ENCODE measurements around the gene TXLNA.

TXLNA gene

GRCh38 chr1:32197837-32198236, 18.4 kb downstream of the TXLNA start:
- H3K27ac ChIP-seq (ENCODE audit: low read depth, low read length) = no peak overlapping the region
- H3K79me2 ChIP-seq (ENCODE audit: control insufficient read depth, insufficient read depth, low read length, unreplicated experiment) = no peaks in the 10 kb centered on the region
- H3K4me1 ChIP-seq (ENCODE audit: control insufficient read depth, insufficient read depth, low read length, unreplicated experiment) = peaks cover 38% of the 10 kb centered on the region
- H3K4me3 ChIP-seq (ENCODE audit: low read depth, low read length) = no peak overlapping the region
- peaks cover 20% of the 10 kb centered on the region; the same call in 1 of the 2 replicates for H3K36me3 ChIP-seq (ENCODE audit: insufficient read depth, low read length)
- H3K27me3 ChIP-seq (ENCODE audit: insufficient read depth, low read length) = no peaks in the 10 kb centered on the region
- H2AFZ ChIP-seq (ENCODE audit: low read length, unreplicated experiment) = no peak overlapping the region

- H2AFZ ChIP-seq (ENCODE audit: low read length, unreplicated experiment) = no peak overlapping the region
Measured at GRCh38 chr1:32198237-32199042, 19.0 kb downstream of the TXLNA start.

GRCh38 chr1:32199043-32199716, 19.7 kb downstream of the TXLNA start:
- H3K4me1 ChIP-seq (ENCODE audit: control insufficient read depth, insufficient read depth, low read length, unreplicated experiment) = peaks cover 38% of the 10 kb centered on the region
- peaks cover 12% of the 10 kb centered on the region; the same call in 1 of the 2 replicates for H3K36me3 ChIP-seq (ENCODE audit: insufficient read depth, low read length)
- peak overlapping the region; percentile 96 for H3K4me3 ChIP-seq (ENCODE audit: low read depth, low read length)
- H3K27ac ChIP-seq (ENCODE audit: low read depth, low read length) = peak overlapping the region; percentile 85; the same call in 1 of the 2 replicates
- H3K79me2 ChIP-seq (ENCODE audit: control insufficient read depth, insufficient read depth, low read length, unreplicated experiment) = no peaks in the 10 kb centered on the region
- H2AFZ ChIP-seq (ENCODE audit: low read length, unreplicated experiment) = no peak overlapping the region
- no peaks in the 10 kb centered on the region for H3K27me3 ChIP-seq (ENCODE audit: insufficient read depth, low read length)

More at GRCh38 chr1:32198237-32199042, 19.0 kb downstream of the TXLNA start:
- Histone ChIP-seq H3K79me2 (ENCODE audit: control insufficient read depth, insufficient read depth, low read length, unreplicated experiment) (no peaks in the 10 kb centered on the region), H3K4me1 (ENCODE audit: control insufficient read depth, insufficient read depth, low read length, unreplicated experiment) (peaks cover 38% of the 10 kb centered on the region), H3K27me3 (ENCODE audit: insufficient read depth, low read length) (no peaks in the 10 kb centered on the region), H3K4me3 (ENCODE audit: low read depth, low read length) (no peak overlapping the region), H3K27ac (ENCODE audit: low read depth, low read length) (no peak overlapping the region), H3K36me3 (ENCODE audit: insufficient read depth, low read length) (peaks cover 16% of the 10 kb centered on the region; the same call in 1 of the 2 replicates)

- Histone ChIP-seq H3K36me3 (ENCODE audit: insufficient read depth, low read length) (peaks cover 8% of the 10 kb centered on the region; the same call in 1 of the 2 replicates), H2AFZ (ENCODE audit: low read length, unreplicated experiment) (no peak overlapping the region), H3K27ac (ENCODE audit: low read depth, low read length) (peak overlapping the region; percentile 85), H3K4me1 (ENCODE audit: control insufficient read depth, insufficient read depth, low read length, unreplicated experiment) (peaks cover 38% of the 10 kb centered on the region), H3K4me3 (ENCODE audit: low read depth, low read length) (peak overlapping the region; percentile 96), H3K79me2 (ENCODE audit: control insufficient read depth, insufficient read depth, low read length, unreplicated experiment) (no peaks in the 10 kb centered on the region), H3K27me3 (ENCODE audit: insufficient read depth, low read length) (no peaks in the 10 kb centered on the region)
Measured at GRCh38 chr1:32199717-32200072, 20.2 kb downstream of the TXLNA start.

- peak within 1 kb of the TSS; percentile 85 for H3K27ac ChIP-seq (ENCODE audit: low read depth, low read length)
- 0 out of 2 replicates have a peak, but pooled peaks cover 4% of the 10 kb centered on the region for H3K36me3 ChIP-seq (ENCODE audit: insufficient read depth, low read length)
- H2AFZ ChIP-seq (ENCODE audit: low read length, unreplicated experiment) = peak within 1 kb of the TSS; percentile 82
- no peaks in the 10 kb centered on the region for H3K79me2 ChIP-seq (ENCODE audit: control insufficient read depth, insufficient read depth, low read length, unreplicated experiment)
- H3K4me1 ChIP-seq (ENCODE audit: control insufficient read depth, insufficient read depth, low read length, unreplicated experiment) = peaks cover 36% of the 10 kb centered on the region
- H3K27me3 ChIP-seq (ENCODE audit: insufficient read depth, low read length) = no peaks in the 10 kb centered on the region
- peak within 1 kb of the TSS; percentile 96 for H3K4me3 ChIP-seq (ENCODE audit: low read depth, low read length)
Measured at GRCh38 chr1:32200226-32201010, 20.9 kb downstream of the TXLNA start, which contains the start of gene CCDC28B. Gene CCDC28B, plus strand, starts transcription at chr1:32200595. Its CDS starts 1,341 bp downstream, at chr1:32201936.

GRCh38 chr1:32201011-32201855, 21.8 kb downstream of the TXLNA start:
- Histone ChIP-seq H3K27me3 (ENCODE audit: insufficient read depth, low read length) (no peaks in the 10 kb centered on the region), H3K4me3 (ENCODE audit: low read depth, low read length) (peak overlapping the region; percentile 96), H3K36me3 (ENCODE audit: insufficient read depth, low read length) (0 out of 2 replicates have a peak, but pooled peaks cover 4% of the 10 kb centered on the region), H2AFZ (ENCODE audit: low read length, unreplicated experiment) (no peak overlapping the region), H3K4me1 (ENCODE audit: control insufficient read depth, insufficient read depth, low read length, unreplicated experiment) (peaks cover 33% of the 10 kb centered on the region), H3K79me2 (ENCODE audit: control insufficient read depth, insufficient read depth, low read length, unreplicated experiment) (no peaks in the 10 kb centered on the region), H3K27ac (ENCODE audit: low read depth, low read length) (peak overlapping the region; percentile 85)

- Histone ChIP-seq H3K4me3 (ENCODE audit: low read depth, low read length) (peak overlapping the region; percentile 82), H3K27ac (ENCODE audit: low read depth, low read length) (no peak overlapping the region), H2AFZ (ENCODE audit: low read length, unreplicated experiment) (peak overlapping the region; percentile 69), H3K79me2 (ENCODE audit: control insufficient read depth, insufficient read depth, low read length, unreplicated experiment) (no peaks in the 10 kb centered on the region), H3K27me3 (ENCODE audit: insufficient read depth, low read length) (no peaks in the 10 kb centered on the region), H3K36me3 (ENCODE audit: insufficient read depth, low read length) (no peaks in the 10 kb centered on the region), H3K4me1 (ENCODE audit: control insufficient read depth, insufficient read depth, low read length, unreplicated experiment) (peaks cover 20% of the 10 kb centered on the region)
Measured at GRCh38 chr1:32204943-32205361, 25.5 kb downstream of the TXLNA start.

GRCh38 chr1:32205401-32206370, 26.2 kb downstream of the TXLNA start, which contains the start of gene IQCC:
Gene IQCC, plus strand, starts transcription at chr1:32205671. Its CDS starts 11 bp downstream, at chr1:32205682.
- H3K27ac ChIP-seq (ENCODE audit: low read depth, low read length) = no peak within 1 kb of the TSS
- peaks cover 18% of the 10 kb centered on the region for H3K4me1 ChIP-seq (ENCODE audit: control insufficient read depth, insufficient read depth, low read length, unreplicated experiment)
- no peaks in the 10 kb centered on the region for H3K79me2 ChIP-seq (ENCODE audit: control insufficient read depth, insufficient read depth, low read length, unreplicated experiment)
- H2AFZ ChIP-seq (ENCODE audit: low read length, unreplicated experiment) = peak within 1 kb of the TSS; percentile 69
- peak within 1 kb of the TSS; percentile 82 for H3K4me3 ChIP-seq (ENCODE audit: low read depth, low read length)
- no peaks in the 10 kb centered on the region for H3K36me3 ChIP-seq (ENCODE audit: insufficient read depth, low read length)
- H3K27me3 ChIP-seq (ENCODE audit: insufficient read depth, low read length) = no peaks in the 10 kb centered on the region

- H3K27ac ChIP-seq (ENCODE audit: low read depth, low read length) = peak overlapping the region; percentile 13; the same call in 1 of the 2 replicates
- no peaks in the 10 kb centered on the region for H3K79me2 ChIP-seq (ENCODE audit: control insufficient read depth, insufficient read depth, low read length, unreplicated experiment)
- no peaks in the 10 kb centered on the region for H3K27me3 ChIP-seq (ENCODE audit: insufficient read depth, low read length)
- H3K4me1 ChIP-seq (ENCODE audit: control insufficient read depth, insufficient read depth, low read length, unreplicated experiment) = peaks cover 12% of the 10 kb centered on the region
- no peaks in the 10 kb centered on the region for H3K36me3 ChIP-seq (ENCODE audit: insufficient read depth, low read length)
- no peak overlapping the region for H3K4me3 ChIP-seq (ENCODE audit: low read depth, low read length)
- no peak overlapping the region for H2AFZ ChIP-seq (ENCODE audit: low read length, unreplicated experiment)
Measured at GRCh38 chr1:32208469-32208868, 29.0 kb downstream of the TXLNA start.
